ENCODE measurements around the gene TBC1D10A. TPM values are rescaled to one million over a fixed set of nuclear protein-coding genes. Genes with fewer than 3 reads are reported as not detected.

The TBC1D10A gene
- total RNA-seq, 3 donors from 2014 or later = 29.7 to 41.4 (median 32.2) TPM

GRCh38 chr22:30356449-30357235, 29.9 kb upstream of the TBC1D10A start, which contains the start of the genes CCDC157 and SF3A1:
CCDC157 (plus strand) TSS chr22:30357007; CDS start chr22:30366001, 8,994 bp downstream.
SF3A1 (minus strand) TSS chr22:30356894; CDS start chr22:30356792, 102 bp downstream.
- ATAC-seq (peak; percentile 99), DNase-seq (peak; percentile 90 to 92 (median 91))
- no peak for TF ChIP-seq CTCF (IDR thresholded peaks at IDR 0.05)
- Histone ChIP-seq H3K36me3 (ENCODE audit: low read depth) (no peaks in the 10 kb centered on the region), H3K9me3 (no peaks in the 10 kb centered on the region), H3K4me1 (ENCODE audit: low read depth) (peaks cover 24% of the 10 kb centered on the region), H3K4me3 (peak within 1 kb of the TSS; percentile 56)
- intact Hi-C loops (cut with DNase I, micrococcal nuclease) = no loop called here

GRCh38 chr22:30354644-30355043, 27.9 kb upstream of the TBC1D10A start:
- no peak for DNase-seq
- no peak for ATAC-seq
- Histone ChIP-seq H3K4me3 (no peak overlapping the region), H3K36me3 (ENCODE audit: low read depth) (no peaks in the 10 kb centered on the region), H3K9me3 (no peaks in the 10 kb centered on the region), H3K4me1 (ENCODE audit: low read depth) (peaks cover 24% of the 10 kb centered on the region)
- no peak for TF ChIP-seq CTCF (IDR thresholded peaks at IDR 0.05)
- intact Hi-C loops (cut with DNase I, micrococcal nuclease) = no loop called here

- Histone ChIP-seq H3K9me3 (no peaks in the 10 kb centered on the region), H3K4me1 (ENCODE audit: low read depth) (peaks cover 20% of the 10 kb centered on the region), H3K36me3 (ENCODE audit: low read depth) (no peaks in the 10 kb centered on the region), H3K4me3 (no peak overlapping the region)
- no peak for TF ChIP-seq CTCF (IDR thresholded peaks at IDR 0.05)
- DNase-seq = no peak
- ATAC-seq = no peak
- intact Hi-C loops (cut with DNase I, micrococcal nuclease) = no loop called here
Observed at GRCh38 chr22:30351226-30351625, 24.5 kb upstream of the TBC1D10A start.

GRCh38 chr22:30348809-30349208, 22.1 kb upstream of the TBC1D10A start:
- intact Hi-C loops (cut with DNase I, micrococcal nuclease) = loop anchor here in 1 of 2 donors (10.0 kb wide), 1 partner anchor 64 kb away; the partner anchor contains the start of gene CASTOR1
- no peaks in the 10 kb centered on the region for H3K9me3 ChIP-seq
- DNase-seq = no peak
- ATAC-seq = no peak
- TF ChIP-seq CTCF (IDR thresholded peaks at IDR 0.05) = no peak
- H3K36me3 ChIP-seq (ENCODE audit: low read depth) = peaks cover 19% of the 10 kb centered on the region
- H3K4me1 ChIP-seq (ENCODE audit: low read depth) = no peaks in the 10 kb centered on the region
- H3K4me3 ChIP-seq = no peak overlapping the region

GRCh38 chr22:30348404-30348803, 21.7 kb upstream of the TBC1D10A start:
- Histone ChIP-seq H3K36me3 (ENCODE audit: low read depth) (peaks cover 22% of the 10 kb centered on the region), H3K4me1 (ENCODE audit: low read depth) (no peaks in the 10 kb centered on the region), H3K4me3 (no peak overlapping the region), H3K9me3 (no peaks in the 10 kb centered on the region)
- no peak for DNase-seq
- no peak for ATAC-seq
- intact Hi-C loops (cut with DNase I, micrococcal nuclease) = loop anchor here in 1 of 2 donors (10.0 kb wide), 1 partner anchor 64 kb away; the partner anchor contains the start of gene CASTOR1
- TF ChIP-seq CTCF (IDR thresholded peaks at IDR 0.05) = no peak
